GM12878 (cell line): ENCODE data around the gene SEMA3A.

ENCODE experiments used
- EZH2 ChIP-seq: IDR thresholded peaks from 2 replicates; pipeline ENCODE4 v1.6.1; 2012; ENCODE audit warnings: low read depth, mild to moderate bottlenecking, control low read depth, inconsistent platforms, low read length, borderline replicate concordance; ENCODE audit not compliant: control insufficient read depth
- RAD21 ChIP-seq: IDR thresholded peaks from 2 replicates; pipeline ENCODE4 v1.6.1; 2011; ENCODE audit warnings: mild to moderate bottlenecking, low read depth, low read length, moderate library complexity; ENCODE audit not compliant: insufficient read depth
- SP1 ChIP-seq: IDR thresholded peaks from one replicate; pipeline ENCODE4 v1.6.1; 2011; ENCODE audit warnings: low read depth, low read length
- TAF1 ChIP-seq: IDR thresholded peaks from 2 replicates; pipeline ENCODE4 v1.6.1; 2011; ENCODE audit warnings: mild to moderate bottlenecking, low read depth, low read length, borderline replicate concordance
- TF ChIP-seq, protein P1 (sequence below): IDR thresholded peaks from 2 replicates; pipeline ENCODE4 v1.6.1; 2011; ENCODE audit warnings: borderline replicate concordance, low read depth, mild to moderate bottlenecking, moderate library complexity, mixed read lengths, low read length; ENCODE audit not compliant: insufficient read depth; ENCODE audit errors: extremely low read length

DNA sequence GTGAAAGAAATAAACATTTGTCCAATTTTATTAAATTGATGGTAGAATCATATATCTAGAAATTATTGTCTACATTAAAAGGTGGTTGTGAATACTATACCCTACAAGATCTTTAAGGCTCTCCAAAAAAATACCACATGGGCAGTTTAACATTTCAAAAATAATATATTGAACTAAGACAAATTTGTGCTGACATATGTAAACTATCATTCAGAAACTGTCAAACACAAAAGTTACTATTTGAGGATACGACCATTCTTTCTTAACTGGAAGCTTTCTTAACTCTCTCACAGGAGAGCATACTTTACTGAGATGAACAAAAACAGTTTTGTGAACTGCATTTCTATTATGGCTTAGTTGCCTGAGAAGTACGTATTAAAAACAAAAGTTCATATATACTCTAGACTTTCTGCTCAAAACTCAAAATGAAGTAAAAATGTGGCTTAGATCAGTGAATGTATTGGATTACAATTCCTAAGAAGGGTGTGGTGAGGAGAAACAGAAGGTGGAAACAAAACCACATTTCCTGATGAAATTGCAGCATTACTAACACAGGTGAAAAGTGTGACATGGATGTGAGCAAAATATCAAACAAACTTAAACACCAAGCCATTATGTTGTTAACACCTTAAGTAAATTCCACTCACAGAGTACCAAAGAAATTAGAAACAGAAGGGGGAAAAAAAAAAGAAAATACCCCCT, 138.5 kb downstream of the SEMA3A start:
- TF ChIP-seq TAF1 (no peak), SP1 (no peak), RAD21 (no peak), EZH2 (no peak)
- TF ChIP-seq, protein P1, sequence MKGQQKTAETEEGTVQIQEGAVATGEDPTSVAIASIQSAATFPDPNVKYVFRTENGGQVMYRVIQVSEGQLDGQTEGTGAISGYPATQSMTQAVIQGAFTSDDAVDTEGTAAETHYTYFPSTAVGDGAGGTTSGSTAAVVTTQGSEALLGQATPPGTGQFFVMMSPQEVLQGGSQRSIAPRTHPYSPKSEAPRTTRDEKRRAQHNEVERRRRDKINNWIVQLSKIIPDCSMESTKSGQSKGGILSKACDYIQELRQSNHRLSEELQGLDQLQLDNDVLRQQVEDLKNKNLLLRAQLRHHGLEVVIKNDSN, result no peak
